ENCODE data around the gene APBB1IP.

DNA sequence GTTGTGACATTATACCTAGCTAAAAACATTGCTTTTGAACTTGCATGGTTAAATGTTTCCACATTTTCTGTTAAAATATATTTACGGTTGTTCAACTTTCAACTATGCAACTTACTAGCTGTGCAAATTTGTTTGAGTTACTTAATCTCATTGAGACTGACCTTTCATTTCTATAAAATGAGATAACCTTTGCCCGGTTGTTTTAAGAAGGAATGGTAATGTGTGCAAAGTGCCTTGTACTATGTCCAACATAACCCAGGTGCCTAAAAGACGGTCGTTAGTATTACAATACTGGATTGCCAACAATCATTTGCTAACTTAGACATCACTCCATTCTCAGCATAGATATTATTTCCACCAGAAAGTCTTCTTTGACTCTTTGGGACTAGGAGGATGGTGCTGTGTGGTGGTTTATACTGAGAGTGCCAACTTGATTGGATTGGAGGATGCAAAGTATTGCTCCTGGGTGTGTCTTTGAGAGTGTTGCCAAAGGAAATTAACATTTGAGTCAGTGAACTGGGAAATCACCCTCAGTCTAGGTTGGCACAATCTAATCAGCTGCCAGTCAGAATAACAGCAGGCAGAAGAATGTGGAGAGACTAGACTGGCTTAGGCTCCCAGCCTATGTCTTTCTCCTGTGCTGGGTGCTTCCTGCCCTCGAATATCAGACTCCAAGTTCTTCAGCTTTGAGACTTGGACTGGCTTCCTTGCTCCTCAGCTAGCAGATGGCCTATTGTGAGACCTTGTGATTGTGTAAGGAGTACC is 174.2 kb downstream of the APBB1IP start:
- TF ChIP-seq, protein P1, sequence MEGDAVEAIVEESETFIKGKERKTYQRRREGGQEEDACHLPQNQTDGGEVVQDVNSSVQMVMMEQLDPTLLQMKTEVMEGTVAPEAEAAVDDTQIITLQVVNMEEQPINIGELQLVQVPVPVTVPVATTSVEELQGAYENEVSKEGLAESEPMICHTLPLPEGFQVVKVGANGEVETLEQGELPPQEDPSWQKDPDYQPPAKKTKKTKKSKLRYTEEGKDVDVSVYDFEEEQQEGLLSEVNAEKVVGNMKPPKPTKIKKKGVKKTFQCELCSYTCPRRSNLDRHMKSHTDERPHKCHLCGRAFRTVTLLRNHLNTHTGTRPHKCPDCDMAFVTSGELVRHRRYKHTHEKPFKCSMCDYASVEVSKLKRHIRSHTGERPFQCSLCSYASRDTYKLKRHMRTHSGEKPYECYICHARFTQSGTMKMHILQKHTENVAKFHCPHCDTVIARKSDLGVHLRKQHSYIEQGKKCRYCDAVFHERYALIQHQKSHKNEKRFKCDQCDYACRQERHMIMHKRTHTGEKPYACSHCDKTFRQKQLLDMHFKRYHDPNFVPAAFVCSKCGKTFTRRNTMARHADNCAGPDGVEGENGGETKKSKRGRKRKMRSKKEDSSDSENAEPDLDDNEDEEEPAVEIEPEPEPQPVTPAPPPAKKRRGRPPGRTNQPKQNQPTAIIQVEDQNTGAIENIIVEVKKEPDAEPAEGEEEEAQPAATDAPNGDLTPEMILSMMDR (IDR thresholded peaks at IDR 0.05; ENCODE audit: low read depth, low read length, poor library complexity, severe bottlenecking): no peak
- TF ChIP-seq EZH2phosphoT487 (IDR thresholded peaks at IDR 0.05; ENCODE audit: borderline replicate concordance, low read length): no peak

Data from DOHH2 (cell line).